ENCODE data around the gene LANCL3.

DNA sequence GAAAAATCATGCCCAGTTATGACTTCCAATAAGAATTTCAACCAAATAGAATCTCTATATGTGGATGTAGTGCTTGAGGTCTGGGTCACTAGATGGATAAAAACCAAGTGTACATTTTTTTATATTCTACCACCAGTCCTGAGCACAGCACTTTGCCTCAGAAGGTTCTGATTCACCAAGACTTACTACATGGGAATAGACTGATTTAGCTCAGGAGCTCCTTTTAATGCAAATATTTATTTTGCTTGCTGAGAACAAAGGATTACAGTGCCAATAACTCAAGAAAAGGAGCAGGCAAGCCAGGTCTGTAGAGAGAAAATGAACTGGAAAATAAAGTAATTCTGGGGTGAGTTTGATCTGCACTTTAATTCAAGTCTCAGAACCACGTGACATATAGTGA lies 107.8 kb downstream of the LANCL3 start:
- TF ChIP-seq, protein P1, sequence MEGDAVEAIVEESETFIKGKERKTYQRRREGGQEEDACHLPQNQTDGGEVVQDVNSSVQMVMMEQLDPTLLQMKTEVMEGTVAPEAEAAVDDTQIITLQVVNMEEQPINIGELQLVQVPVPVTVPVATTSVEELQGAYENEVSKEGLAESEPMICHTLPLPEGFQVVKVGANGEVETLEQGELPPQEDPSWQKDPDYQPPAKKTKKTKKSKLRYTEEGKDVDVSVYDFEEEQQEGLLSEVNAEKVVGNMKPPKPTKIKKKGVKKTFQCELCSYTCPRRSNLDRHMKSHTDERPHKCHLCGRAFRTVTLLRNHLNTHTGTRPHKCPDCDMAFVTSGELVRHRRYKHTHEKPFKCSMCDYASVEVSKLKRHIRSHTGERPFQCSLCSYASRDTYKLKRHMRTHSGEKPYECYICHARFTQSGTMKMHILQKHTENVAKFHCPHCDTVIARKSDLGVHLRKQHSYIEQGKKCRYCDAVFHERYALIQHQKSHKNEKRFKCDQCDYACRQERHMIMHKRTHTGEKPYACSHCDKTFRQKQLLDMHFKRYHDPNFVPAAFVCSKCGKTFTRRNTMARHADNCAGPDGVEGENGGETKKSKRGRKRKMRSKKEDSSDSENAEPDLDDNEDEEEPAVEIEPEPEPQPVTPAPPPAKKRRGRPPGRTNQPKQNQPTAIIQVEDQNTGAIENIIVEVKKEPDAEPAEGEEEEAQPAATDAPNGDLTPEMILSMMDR (IDR thresholded peaks at IDR 0.05; ENCODE audit: insufficient read depth, low read depth, low read length) = no peak
- TF ChIP-seq EZH2 (IDR thresholded peaks at IDR 0.05; ENCODE audit: insufficient read depth, low read length) = no peak
